HCT116 (cell line): ENCODE results near the gene EFCAB13. TPM values are rescaled to one million over a fixed set of nuclear protein-coding genes. Genes with fewer than 3 reads are reported as not detected.
"Not testable (repeated sequence)": the region's sequence is repeated elsewhere in the genome, so short reads cannot be mapped to it uniquely, and the experiment has no call there.

Experiments
- ATAC-seq: fragments of 200-7000 bp; cut with Tn5 transposase; 2 replicates; pipeline ENCODE4 v1.9.1; 2020; ENCODE audit warnings: mild to moderate bottlenecking, moderate library complexity
- BruUV-seq: library from RNA; stranded (reverse); fragments of 400-500 nt; replicated peaks from 2 replicates; lab custom pipeline; 2021; lab: Mats Ljungman, UMichigan
- CTCF ChIA-PET: fragments of 300-600 bp; sonication (Branson Sonifier 250); formaldehyde crosslinking; loops from one replicate; lab custom pipeline; 2021; ENCODE audit warnings: antibody characterized with exemption; lab: Charles Lee
- POLR2A ChIA-PET: fragments of 300-600, 350-600 bp; sonication (Branson Sonifier 250); formaldehyde crosslinking; loops from one replicate; lab custom pipeline; 2021; ENCODE audit warnings: antibody characterized with exemption; lab: Charles Lee
- RAD21 ChIA-PET, 2 experiments: fragments of 300-600 bp; sonication (Branson Sonifier 250); formaldehyde crosslinking; loops; one replicate each; lab custom pipeline; 2023; ENCODE audit warnings: low total read pairs in 2 of 2; ENCODE audit not compliant: uncharacterized antibody in 2 of 2, unreplicated experiment in 2 of 2, low non-redundant PET in 1 of 2; lab: Charles Lee
- DNase-seq: peaks from one replicate; pipeline ENCODE4 v3.0.0-alpha.2; 2010; ENCODE audit warnings: low read depth, low spot score
- H2AFZ ChIP-seq: fragments of 200-600 bp; shearing (Covaris generic), sonication (generic); 2 replicates; pipeline ENCODE4 v1.6.1; 2017; ENCODE audit warnings: low read depth, mixed run types, mixed read lengths, antibody characterized with exemption, low read length; ENCODE audit not compliant: poor library complexity, severe bottlenecking
- H3K27ac ChIP-seq: 2 replicates; pipeline ENCODE4 v1.5.1; 2012; ENCODE audit warnings: low read depth, low read length
- H3K27me3 ChIP-seq: fragments of 200-600 bp; sonication (generic); 2 replicates; pipeline ENCODE4 v1.6.1; 2016; ENCODE audit warnings: mixed run types, low read length, mixed read lengths; ENCODE audit not compliant: insufficient read depth
- H3K36me3 ChIP-seq, 2 experiments: fragments of 200-500 bp in 1 of 2; fragments of 200-600 bp in 1 of 2; sonication (Bioruptor generic) in 1 of 2; sonication (generic) in 1 of 2; 2 replicates each; pipeline versions ENCODE4 v1.5.1 to v1.6.1; 2014 to 2016; ENCODE audit warnings: low read length in 2 of 2, inconsistent platforms in 1 of 2, mixed read lengths in 1 of 2, mixed run types in 1 of 2; ENCODE audit not compliant: insufficient read depth in 2 of 2, control insufficient read depth in 1 of 2
- H3K4me1 ChIP-seq, 2 experiments: fragments of 200-600 bp in 1 of 2; sonication (generic) in 1 of 2; 2 replicates each; pipeline versions ENCODE4 v1.5.1 to v1.6.1; 2012 to 2017; ENCODE audit warnings: low read length in 2 of 2, inconsistent platforms in 1 of 2, mild to moderate bottlenecking in 1 of 2, mixed read lengths in 1 of 2, mixed run types in 1 of 2, moderate library complexity in 1 of 2; ENCODE audit not compliant: insufficient read depth in 2 of 2, control insufficient read depth in 1 of 2
- H3K4me2 ChIP-seq: fragments of 200-600 bp; sonication (generic); 2 replicates; pipeline ENCODE4 v1.6.1; 2017; ENCODE audit warnings: mixed run types, low read length, mixed read lengths
- H3K4me3 ChIP-seq, 2 experiments: fragments of 200-600 bp in 1 of 2; sonication (generic) in 1 of 2; replicated peaks in 1 of 2; 2 replicates each; pipeline ENCODE4 v1.5.1; 2011 to 2016; ENCODE audit warnings: low read length in 2 of 2, control low read depth in 1 of 2, low read depth in 1 of 2, mild to moderate bottlenecking in 1 of 2, mixed read lengths in 1 of 2, mixed run types in 1 of 2
- H3K79me2 ChIP-seq: fragments of 200-600 bp; sonication (generic); 2 replicates; pipeline ENCODE4 v1.6.1; 2017; ENCODE audit warnings: mild to moderate bottlenecking, mixed run types, low read length, moderate library complexity, mixed read lengths; ENCODE audit not compliant: insufficient read depth
- H3K9ac ChIP-seq: fragments of 200-600 bp; sonication (generic); 2 replicates; pipeline ENCODE4 v1.6.1; 2016; ENCODE audit warnings: low read length, mixed read lengths
- H3K9me2 ChIP-seq: fragments of 200-600 bp; sonication (generic), shearing (Covaris generic); 2 replicates; pipeline ENCODE4 v1.6.1; 2017; ENCODE audit warnings: mixed run types, mild to moderate bottlenecking, moderate library complexity; ENCODE audit not compliant: insufficient read depth
- H3K9me3 ChIP-seq, 2 experiments: fragments of 200-500 bp in 1 of 2; fragments of 200-600 bp in 1 of 2; sonication (Bioruptor generic) in 1 of 2; sonication (generic) in 1 of 2; 2 replicates each; pipeline ENCODE4 v1.6.1; 2014 to 2017; ENCODE audit warnings: low read length in 2 of 2, mixed read lengths in 2 of 2, inconsistent platforms in 1 of 2, low read depth in 1 of 2, mild to moderate bottlenecking in 1 of 2, mixed run types in 1 of 2, moderate library complexity in 1 of 2; ENCODE audit not compliant: control insufficient read depth in 1 of 2, insufficient read depth in 1 of 2
- H4K20me1 ChIP-seq: fragments of 200-600 bp; sonication (generic), shearing (Covaris generic); 2 replicates; pipeline ENCODE4 v1.6.1; 2017; ENCODE audit warnings: mixed run types, mild to moderate bottlenecking, moderate library complexity; ENCODE audit not compliant: insufficient read depth
- CBX3 ChIP-seq: IDR thresholded peaks from 2 replicates; pipeline ENCODE4 v1.6.1; 2012; ENCODE audit warnings: low read depth
- CTCF ChIP-seq, 3 experiments: fragments of 200-600 bp in 1 of 3; sonication (generic) in 1 of 3; IDR thresholded peaks in 2 of 3; conservative IDR thresholded peaks in 1 of 3; 2 replicates each; pipeline ENCODE4 v1.5.1; 2012 to 2017; ENCODE audit warnings: low read depth in 2 of 3, low read length in 2 of 3, antibody characterized with exemption in 1 of 3, borderline replicate concordance in 1 of 3, control low read depth in 1 of 3, mild to moderate bottlenecking in 1 of 3, mixed read lengths in 1 of 3, mixed run types in 1 of 3, moderate library complexity in 1 of 3; ENCODE audit not compliant: insufficient read depth in 1 of 3
- ELF1 ChIP-seq: IDR thresholded peaks from 2 replicates; pipeline ENCODE4 v1.6.1; 2012; ENCODE audit warnings: low read depth, borderline replicate concordance
- JUND ChIP-seq: IDR thresholded peaks from 2 replicates; pipeline ENCODE4 v1.6.1; 2012
- POLR2A ChIP-seq: IDR thresholded peaks from 2 replicates; pipeline ENCODE4 v1.7.0; 2011; ENCODE audit warnings: borderline replicate concordance; ENCODE audit not compliant: insufficient read depth, insufficient read length; ENCODE audit errors: extremely low read depth
- POLR2AphosphoS5 ChIP-seq: IDR thresholded peaks from 2 replicates; pipeline ENCODE4 v1.6.1; 2011; ENCODE audit warnings: mild to moderate bottlenecking, low read depth, low read length, moderate library complexity
- REST ChIP-seq: IDR thresholded peaks from 2 replicates; pipeline ENCODE4 v1.6.1; 2012; ENCODE audit warnings: low read depth
- SP1 ChIP-seq: IDR thresholded peaks from 2 replicates; pipeline ENCODE4 v1.6.1; 2012; ENCODE audit warnings: low read depth
- TCF7L2 ChIP-seq: IDR thresholded peaks from 2 replicates; pipeline ENCODE4 v1.7.0; 2011; ENCODE audit warnings: borderline replicate concordance, inconsistent platforms; ENCODE audit not compliant: insufficient read depth, insufficient read length; ENCODE audit errors: extremely low read depth
- intact Hi-C: fragments of 100-400 bp; cut with micrococcal nuclease; formaldehyde crosslinking; loops from 2 replicates; pipeline ENCODE4 v1.10.0; 2022
- total RNA-seq: library from RNA; stranded (reverse); gene quantifications from one replicate; pipeline ENCODE4 v1.2.1, GENCODE V29; 2021; ENCODE audit not compliant: unreplicated experiment
- TF ChIP-seq, protein P1 (sequence below): IDR thresholded peaks from 2 replicates; pipeline ENCODE4 v1.6.1; 2012
- TF ChIP-seq, protein P2 (sequence below): IDR thresholded peaks from 2 replicates; pipeline ENCODE4 v1.6.1; 2012

EFCAB13 gene
- total RNA-seq, 1 experiment from 2014 or later = not detected

DNA sequence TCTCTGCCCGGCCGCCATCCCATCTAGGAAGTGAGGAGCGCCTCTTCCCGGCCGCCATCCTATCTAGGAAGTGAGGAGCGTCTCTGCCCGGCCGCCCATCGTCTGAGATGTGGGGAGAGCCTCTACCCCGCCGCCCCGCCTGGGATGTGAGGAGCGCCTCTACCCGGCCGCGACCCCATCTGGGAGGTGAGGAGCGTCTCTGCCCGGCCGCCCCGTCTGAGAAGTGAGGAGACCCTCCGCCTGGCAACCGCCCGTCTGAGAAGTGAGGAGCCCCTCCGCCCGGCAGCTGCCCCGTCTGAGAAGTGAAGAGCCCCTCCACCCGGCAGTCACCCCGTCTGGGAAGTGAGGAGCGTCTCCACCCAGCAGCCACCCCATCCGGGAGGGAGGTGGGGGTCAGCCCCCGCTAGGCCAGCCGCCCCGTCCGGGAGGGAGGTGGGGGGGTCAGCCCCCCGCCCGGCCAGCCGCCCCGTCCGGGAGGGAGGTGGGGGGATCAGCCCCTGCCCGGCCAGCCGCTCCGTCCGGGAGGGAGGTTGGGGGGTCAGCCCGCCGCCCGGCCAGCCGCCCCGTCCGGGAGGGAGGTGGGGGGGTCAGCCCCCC, 73.9 kb downstream of the EFCAB13 start:
- H3K27me3 ChIP-seq, ATAC-seq, H3K4me3 ChIP-seq, H4K20me1 ChIP-seq, H3K4me1 ChIP-seq, intact Hi-C loops, RAD21 ChIA-PET, H3K4me2 ChIP-seq, POLR2A ChIA-PET, H3K79me2 ChIP-seq, CTCF ChIA-PET, H3K36me3 ChIP-seq, H3K9ac ChIP-seq, H2AFZ ChIP-seq, H3K9me3 ChIP-seq, H3K9me2 ChIP-seq, DNase-seq, H3K27ac ChIP-seq, BruUV-seq: not testable (repeated sequence)

DNA sequence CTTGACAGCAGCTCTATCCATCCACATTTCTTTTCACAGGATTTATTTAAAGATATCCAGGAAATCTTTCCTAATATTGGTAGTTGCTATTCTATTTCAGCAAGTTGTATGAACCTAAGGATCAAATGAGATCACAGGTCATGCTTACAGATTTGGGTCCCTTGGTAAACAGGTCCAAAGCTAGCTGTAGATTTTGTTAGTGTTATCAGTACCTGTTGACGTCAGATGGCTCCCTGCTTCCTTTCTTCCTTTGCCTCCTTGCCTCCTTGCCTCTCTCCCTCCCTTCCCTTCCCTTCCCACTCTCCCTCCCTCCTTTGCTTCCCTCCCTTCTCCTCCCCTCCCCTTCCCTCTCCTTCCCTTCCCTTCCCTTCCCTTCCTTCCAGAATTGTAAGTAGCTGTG, 76.6 kb downstream of the EFCAB13 start:
- DNase-seq = no peak
- ChIA-PET CTCF (interaction anchor here (0.6 kb wide), 1 partner anchor 19 kb away, joined by 3 read pairs; no protein-coding TSS in a partner anchor), RAD21 (no interaction called here), POLR2A (interaction anchor here (0.6 kb wide), 1 partner anchor 206 kb away, joined by 3 read pairs; no protein-coding TSS in a partner anchor)
- Histone ChIP-seq H2AFZ (no peak overlapping the region), H3K27me3 (no peaks in the 10 kb centered on the region), H3K27ac (no peak overlapping the region), H3K9me2 (peaks cover 2% of the 10 kb centered on the region; the same call in 1 of the 2 replicates), H4K20me1 (no peaks in the 10 kb centered on the region), H3K4me2 (no peak overlapping the region), H3K79me2 (no peaks in the 10 kb centered on the region), H3K9me3 (no peaks in the 10 kb centered on the region), H3K9ac (no peak overlapping the region), H3K4me1 (no peaks in the 10 kb centered on the region)
- intact Hi-C loops = no loop called here
- ATAC-seq = no peak
- no TSS peak for BruUV-seq
- TF ChIP-seq SP1 = no peak
- no peak for TF ChIP-seq JUND
- no peak for TF ChIP-seq ELF1
- no peak for TF ChIP-seq CTCF (IDR thresholded peaks at IDR 0.05 in 2 of 3, conservative IDR thresholded peaks at IDR 0.05 in 1 of 3; ENCODE audit: borderline replicate concordance in 1 of 3, insufficient read depth in 1 of 3, low read depth in 2 of 3, low read length in 2 of 3)
- no peak for TF ChIP-seq CBX3
- TF ChIP-seq, protein P1, sequence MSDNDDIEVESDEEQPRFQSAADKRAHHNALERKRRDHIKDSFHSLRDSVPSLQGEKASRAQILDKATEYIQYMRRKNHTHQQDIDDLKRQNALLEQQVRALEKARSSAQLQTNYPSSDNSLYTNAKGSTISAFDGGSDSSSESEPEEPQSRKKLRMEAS = no peak
- TF ChIP-seq POLR2A = no peak
- TF ChIP-seq POLR2AphosphoS5 = no peak
- TF ChIP-seq, protein P2, sequence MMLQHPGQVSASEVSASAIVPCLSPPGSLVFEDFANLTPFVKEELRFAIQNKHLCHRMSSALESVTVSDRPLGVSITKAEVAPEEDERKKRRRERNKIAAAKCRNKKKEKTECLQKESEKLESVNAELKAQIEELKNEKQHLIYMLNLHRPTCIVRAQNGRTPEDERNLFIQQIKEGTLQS = no peak
- TF ChIP-seq TCF7L2 = no peak
- no peak for TF ChIP-seq REST
- TF ChIP-seq, all 23 proteins: peak for 0
- Histone ChIP-seq H3K36me3 (no peaks in the 10 kb centered on the region), H3K4me3 (no peak overlapping the region)
